Fibroblast of skin of abdomen (primary cell): ENCODE measurements around the gene AURKB. TPM values are rescaled to one million over a fixed set of nuclear protein-coding genes. Genes with fewer than 3 reads are reported as not detected.
A peak's percentile ranks its signal among the peaks of the same experiment; 100 is the strongest.
"Not testable (repeated sequence)": the region's sequence is repeated elsewhere in the genome, so short reads cannot be mapped to it uniquely, and the experiment has no call there.

Source experiments
- DNase-seq: peaks from one replicate; pipeline ENCODE4 v3.0.0-alpha.2; 2013
- polyA plus RNA-seq, 2 experiments: library from polyadenylated mRNA; unstranded; fragments of 120-200 nt; gene quantifications; one replicate each; pipeline ENCODE4 v1.2.1, GENCODE V29; 2013; ENCODE audit not compliant: insufficient read length in 2 of 2

The AURKB gene
- 33.8 TPM for polyA plus RNA-seq (2013, experiment 1 of 2; ENCODE audit: insufficient read length)
- 39.7 TPM for polyA plus RNA-seq (2013, experiment 2 of 2; ENCODE audit: insufficient read length)

DNA sequence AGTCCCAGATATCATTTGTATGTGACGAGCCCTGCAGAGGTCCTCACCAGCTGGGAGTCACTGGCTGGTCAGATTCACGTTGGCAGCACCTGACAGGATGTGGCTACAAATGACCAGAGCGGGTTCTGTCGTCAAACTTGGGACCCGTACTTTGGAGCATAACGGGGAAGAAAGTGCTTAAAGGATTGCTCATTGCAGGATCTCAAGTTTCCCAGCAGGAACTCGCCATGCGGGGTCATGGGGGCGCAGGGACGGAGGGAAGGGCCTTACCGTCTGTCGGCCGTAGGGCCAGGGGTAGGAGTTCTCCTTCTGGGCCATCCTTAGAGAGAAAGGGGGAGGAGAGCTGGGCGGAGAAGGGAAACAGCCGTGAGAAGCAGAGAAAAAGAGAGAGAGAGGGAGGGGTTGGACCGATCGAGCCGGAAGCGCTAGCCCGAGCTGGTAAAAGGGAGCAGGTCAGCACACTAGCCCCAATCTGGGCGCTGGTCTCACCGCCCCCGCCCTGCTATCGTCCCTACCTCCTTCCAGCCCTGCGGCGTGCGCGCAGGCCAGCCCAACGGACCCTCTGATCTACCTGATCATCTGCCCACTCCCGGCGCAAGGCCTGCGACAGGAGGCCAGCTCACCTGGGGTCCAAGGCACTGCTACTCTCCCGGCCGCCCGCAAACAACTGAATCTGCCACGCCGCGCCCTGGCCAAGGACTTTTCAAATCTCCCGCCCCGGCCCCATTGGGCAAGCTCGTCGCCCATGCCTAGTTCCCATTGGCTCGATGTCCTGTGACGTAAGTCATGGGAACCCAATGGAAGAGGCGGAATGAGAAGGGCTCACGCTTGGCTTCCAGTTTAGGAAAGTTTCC, at the start of gene AURKB:
TSS of gene AURKB (minus strand) at position 669 of the 854 bp plus-strand sequence. CDS start at position 318, 351 bp downstream.
- peak; percentile 98 for DNase-seq

DNA sequence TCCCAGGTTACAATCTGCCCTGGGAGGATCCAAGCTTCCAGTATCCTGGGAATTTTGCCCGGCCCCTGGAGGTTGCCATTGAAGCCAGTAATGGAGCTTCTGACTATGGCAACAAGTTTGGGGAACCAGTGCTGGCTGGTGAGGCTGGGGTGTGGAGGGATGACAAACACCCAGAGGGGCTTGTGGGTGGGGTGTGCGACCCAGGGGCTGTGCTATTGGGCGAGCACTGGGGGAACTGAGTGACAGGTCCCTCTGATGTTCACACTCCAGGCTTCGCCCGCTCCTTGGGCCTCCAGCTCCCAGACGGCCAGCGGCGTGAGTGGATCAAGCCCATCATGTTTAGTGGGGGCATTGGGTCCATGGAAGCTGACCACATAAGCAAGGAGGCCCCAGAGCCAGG, 47.4 kb upstream of the AURKB start:
- no peak for DNase-seq

DNA sequence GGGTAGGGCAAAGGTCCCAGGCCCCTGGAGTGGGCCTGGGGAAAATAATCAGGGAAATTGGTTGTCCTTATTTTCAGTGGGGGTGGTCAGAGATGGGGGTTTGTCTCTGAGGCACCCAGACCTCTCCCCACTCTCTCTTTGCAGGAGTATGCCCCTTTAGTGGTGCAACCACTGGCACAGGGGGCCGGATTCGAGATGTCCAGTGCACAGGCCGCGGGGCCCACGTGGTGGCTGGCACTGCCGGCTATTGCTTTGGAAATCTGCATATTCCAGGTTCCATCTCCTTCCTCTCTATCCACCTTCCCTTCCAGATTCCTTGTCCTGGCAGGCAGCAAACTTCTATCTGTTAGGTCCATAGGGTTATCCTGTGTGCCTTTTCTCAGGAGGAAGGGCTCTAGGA, 46.3 kb upstream of the AURKB start:
- no peak for DNase-seq

DNA sequence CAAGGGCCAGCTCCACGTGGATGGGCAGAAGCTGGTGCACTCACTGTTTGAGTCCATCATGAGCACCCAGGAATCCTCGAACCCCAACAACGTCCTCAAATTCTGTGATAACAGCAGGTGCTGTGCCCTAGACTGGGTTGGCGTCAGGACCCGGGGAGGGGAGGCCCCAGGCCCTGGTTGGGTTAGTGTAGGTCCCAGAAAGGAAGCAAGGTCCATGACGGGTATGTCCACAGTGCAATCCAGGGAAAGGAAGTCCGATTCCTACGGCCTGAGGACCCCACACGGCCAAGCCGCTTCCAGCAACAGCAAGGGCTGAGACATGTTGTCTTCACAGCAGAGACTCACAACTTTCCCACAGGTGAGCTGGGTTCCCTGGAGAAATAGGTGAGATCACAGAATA, 45.9 kb upstream of the AURKB start:
- no peak for DNase-seq

DNA sequence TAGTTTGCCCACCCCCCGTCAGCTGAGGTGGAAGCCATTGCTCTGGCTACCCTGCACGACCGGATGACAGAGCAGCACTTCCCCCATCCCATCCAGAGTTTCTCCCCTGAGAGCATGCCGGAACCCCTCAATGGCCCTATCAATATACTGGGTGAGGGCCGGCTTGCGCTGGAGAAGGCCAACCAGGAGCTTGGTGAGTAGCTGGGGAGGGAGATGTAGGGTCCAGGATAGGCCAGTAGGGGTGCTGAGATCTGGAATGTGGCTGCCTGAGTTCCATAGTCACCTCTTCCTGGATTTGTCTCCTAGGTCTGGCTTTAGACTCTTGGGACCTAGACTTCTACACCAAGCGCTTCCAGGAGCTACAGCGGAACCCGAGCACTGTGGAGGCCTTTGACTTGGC, 45.1 kb upstream of the AURKB start:
- no peak for DNase-seq

DNA sequence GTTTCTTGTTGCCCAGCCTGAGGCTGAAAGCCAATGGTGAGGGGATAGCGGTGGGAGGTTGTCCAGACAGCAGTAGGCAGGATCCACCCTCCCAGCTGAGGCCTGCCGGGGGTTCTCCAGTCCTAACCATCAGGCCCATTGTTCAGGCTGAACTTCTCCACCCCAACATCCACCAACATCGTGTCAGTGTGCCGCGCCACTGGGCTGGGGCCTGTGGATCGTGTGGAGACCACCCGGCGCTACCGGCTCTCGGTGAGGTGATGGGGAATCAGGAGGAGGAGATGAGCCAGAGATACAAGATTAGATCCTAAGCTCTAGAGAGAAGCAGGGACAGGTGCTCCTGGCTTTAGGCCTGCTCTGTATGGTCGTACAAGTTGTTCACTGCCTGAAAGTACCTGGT, 44.5 kb upstream of the AURKB start:
- no peak for DNase-seq

DNA sequence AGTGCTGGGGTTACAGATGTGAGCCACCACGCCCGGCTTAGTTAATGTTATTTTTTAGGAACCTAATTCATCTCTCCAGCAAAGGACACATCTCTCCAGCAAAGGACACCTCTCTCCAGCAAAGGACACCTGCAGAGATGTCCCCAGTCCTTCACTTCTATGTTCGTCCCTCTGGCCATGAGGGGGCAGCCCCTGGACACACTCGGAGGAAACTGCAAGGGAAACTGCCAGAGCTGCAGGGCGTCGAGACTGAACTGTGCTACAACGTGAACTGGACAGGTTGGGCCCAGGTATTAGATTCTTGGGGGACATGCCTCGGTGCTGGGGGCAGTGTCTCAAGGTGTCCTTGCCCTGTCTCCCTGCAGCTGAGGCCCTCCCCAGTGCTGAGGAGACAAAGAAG, 43.4 kb upstream of the AURKB start:
- DNase-seq, result no peak

DNA sequence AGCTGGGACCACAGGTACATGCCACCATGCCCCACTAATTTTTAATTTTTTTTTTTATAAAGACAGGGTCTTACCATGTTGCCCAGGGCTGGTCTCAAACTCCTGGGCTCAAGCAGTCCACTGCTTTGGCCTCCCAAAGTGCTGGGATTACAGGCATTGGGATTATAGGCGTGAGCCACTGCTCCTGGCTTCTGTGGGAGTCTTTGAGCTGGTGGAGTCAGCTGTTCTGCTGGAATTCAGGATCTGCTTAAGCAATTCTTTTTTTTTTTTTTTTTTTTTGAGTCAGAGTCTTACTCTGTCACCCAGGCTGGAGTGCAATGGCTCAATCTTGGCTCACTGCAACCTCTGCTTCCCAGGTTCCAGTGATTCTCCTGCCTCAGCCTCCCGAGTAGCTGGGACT, 41.0 kb upstream of the AURKB start:
- DNase-seq, result not testable (repeated sequence)

DNA sequence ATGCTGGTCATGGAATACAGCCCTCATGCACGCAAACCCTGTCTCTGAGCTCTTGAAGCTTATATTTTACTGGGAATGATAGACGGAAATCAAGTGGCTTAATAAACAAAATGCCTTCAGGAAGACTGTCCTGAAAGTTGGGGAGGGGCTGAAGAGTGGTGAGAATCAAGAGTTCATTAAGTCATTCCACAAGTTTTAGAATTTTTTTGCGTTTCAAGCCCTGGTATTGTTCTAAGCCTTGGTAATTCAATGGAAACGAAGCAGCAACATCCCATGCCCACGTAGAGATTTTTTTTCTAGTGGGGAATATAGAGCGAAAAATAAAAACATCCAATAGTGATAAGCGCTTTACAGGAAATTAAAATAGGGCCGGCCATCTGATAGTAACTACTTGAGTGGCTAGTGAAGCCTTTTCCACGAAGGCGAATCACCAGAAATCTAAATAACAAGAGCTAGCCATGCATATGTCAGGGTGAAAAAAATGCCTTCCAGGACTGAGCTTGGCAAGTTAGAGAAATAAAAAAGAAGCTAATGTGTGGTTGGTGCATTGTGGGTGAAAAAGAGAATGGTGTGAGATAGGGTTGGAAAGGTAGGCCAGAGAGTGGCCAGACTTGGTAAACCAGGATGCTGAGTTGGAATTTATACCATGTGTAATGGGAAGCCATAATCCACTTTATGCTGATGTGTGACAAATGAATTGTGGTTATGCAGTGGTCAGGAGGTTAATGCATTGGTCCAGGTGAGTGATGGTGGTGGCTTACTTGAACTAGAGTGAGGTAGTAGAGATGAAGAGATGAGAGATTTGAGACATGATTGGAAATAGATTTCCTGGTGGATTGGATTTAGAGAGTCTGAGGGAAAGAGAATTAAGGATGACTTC, 39.5 kb upstream of the AURKB start:
- no peak for DNase-seq

DNA sequence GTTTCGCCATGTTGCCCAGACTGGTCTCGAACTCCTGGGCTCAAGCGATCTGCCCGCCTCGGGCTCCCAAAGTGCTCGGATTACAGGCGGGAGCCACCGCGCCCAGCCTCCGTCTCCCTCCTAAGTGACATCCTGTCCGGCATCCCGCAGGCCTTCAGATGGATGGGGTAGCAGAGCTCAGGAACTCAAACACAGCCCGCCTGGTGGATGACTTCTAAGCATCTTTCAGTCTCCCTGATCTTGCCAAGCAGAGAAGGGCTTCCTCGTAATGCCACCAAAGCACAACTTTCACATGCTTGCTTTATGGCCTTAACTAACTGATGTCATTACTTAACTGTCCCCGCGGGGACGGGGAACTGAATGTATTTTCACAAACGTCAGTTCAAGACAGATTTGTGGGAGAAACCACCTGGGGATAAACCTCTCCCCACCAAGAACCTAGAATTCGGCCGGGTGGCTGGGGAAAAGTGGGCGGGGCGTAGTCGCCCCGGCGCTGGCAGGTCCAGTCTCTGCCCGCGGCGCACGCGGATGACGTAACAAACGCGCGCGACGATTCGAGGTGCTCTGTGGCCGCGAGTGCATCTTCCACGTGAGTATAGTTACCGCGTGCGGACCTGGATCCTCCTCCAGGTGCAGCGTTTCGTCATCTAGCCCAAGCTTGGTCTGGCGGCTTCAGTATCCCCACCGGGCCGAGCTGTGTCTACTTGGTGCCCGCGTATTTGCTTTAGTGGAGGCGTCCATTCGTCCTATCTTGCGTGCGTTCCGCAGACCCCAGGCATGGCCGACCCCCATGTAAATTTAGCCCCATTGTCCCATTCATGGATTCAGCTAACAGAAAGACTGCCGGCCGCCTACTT, 38.6 kb upstream of the AURKB start, which contains the start of gene PFAS:
TSS of gene PFAS (plus strand) at position 539 of the 857 bp plus-strand sequence. CDS start 4,649 bp downstream, outside the sequence.
- peak; percentile 91 for DNase-seq

DNA sequence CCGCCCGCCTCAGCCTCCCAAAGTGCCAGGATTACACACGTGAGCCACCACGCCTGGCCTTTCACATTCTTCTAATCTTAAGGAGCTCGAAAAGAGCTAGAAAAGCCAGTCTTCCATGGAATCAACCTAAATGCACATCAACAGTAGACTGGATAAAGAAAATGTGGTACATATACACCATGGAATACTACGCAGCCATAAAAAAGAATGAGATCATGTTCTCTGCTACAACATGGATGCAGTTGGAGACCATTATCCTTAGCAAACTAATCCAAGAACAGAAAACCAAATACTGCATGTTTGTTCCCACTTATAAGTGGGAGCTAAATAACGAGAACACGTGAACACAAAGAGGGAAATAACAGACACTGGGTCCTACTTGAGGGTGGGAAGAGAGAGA, 34.4 kb upstream of the AURKB start:
- DNase-seq, result no peak

DNA sequence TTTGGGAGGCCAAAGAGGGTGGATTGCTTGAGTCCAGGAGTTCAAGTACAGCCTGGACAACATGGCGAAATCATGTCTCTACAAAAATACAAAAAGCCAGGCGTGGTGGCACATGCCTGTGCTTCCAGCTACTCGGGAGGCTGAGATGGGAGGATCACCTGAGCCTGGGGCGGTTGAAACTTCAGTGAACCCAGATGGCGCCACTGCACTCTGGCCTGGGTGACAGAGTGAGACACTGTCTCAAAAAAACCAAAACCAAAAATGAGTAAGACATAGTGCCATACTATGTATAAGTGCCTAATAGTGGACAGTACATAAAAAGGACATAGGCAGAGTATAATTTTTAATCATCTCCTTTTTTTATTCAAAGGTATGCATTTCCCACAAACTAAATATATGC, 33.5 kb upstream of the AURKB start:
- no peak for DNase-seq

DNA sequence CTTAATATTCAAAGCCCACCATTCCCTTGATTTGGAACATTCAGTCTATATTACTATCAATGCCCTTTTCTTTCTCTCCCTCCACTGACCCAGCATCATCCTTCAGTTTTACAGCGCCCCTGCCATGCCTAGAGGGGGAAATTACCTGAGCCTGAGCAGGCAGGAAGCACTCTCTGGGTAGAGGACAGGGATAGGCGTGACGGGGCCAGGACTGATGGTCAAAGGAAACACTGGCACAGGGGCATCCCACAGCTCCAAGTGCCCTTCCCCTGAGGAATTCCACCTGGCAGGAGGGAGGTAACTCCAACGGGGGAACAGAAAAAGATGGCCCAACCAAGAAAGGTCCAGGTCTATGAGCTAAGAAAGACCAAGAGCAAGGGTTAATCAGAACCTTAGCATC, 27.5 kb upstream of the AURKB start:
- DNase-seq, result no peak

DNA sequence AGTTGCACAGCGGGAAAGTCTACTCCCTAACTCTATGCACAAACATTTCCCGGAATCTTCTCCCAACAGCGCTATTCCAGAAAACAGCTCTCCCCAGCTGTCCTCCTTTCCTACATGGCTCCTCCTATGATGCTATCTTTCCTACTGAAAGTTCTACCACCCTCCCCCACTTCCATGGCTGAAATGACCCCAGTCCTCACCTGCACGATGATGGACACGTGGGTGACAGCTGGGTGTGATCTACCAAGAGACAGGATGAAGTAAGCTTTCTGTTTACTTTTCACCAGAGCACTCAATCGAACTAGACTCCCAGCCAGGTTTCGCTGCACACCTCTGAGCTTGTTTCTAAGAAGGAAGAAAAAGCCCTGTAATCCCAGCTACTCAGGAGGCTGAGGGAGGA, 26.8 kb upstream of the AURKB start:
- DNase-seq, result no peak

DNA sequence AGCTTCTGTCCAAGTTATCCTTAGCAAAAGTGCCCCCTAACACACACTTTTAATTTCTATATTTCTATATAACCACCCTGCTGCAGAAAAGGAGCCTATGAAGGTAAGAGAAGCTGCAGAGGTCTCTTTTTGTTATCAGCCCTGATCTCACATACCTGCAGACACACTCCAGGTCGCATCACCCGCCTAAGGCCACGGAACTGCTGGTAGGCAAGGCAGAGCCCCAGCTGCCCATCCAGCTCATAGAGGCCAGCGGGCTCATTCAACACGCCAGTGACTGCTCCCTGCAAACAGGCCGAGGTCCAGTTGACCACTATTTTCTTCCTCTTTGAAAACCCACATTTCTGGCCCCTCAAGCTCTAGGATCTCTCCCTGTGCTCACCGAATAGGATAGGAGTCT, 25.3 kb upstream of the AURKB start:
- DNase-seq, result no peak

DNA sequence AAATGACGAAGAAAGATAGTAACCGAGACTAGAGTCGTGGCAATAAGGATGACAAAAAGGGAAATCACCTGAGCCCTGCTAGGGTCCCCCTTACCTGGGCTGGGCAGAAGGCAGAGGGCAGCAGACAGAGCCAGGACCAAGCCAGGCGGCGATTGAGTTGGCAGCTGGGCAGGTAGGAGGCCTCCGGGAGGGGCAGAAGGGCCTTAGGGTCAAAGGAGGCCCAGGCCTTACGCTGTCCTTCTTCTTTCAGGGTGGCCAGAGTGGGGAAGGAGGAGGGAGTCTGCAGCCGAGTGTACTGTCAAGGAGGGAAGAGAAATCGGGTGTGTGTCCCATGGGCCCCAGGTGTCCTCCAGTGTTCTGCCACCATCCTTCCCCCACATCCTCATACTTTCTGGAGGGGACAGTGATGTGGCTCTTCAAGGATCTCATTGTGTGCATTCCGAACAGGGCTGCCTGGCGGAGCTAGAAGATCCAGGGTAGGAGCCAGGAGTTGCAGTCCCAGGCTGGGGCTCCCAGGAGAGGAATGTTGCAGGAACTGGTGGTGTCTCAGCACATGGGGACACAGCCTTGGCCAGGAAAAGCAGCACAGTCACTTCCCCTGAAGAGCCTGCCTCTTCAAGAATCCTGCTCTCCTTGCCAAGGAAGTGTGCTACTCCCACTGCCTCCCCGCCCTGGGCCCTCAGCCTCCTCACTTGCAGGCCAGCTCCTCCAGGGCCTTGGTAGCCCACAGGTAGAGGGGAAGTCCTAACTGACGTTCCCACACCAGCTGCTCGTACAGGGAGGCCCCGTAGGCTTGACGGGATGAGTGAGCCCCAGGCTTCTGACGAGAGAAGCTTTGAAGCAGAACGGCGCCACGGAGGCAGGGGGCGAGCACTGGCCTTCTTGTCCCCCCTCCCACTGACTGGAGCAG, 24.2 kb upstream of the AURKB start:
- DNase-seq, result no peak

DNA sequence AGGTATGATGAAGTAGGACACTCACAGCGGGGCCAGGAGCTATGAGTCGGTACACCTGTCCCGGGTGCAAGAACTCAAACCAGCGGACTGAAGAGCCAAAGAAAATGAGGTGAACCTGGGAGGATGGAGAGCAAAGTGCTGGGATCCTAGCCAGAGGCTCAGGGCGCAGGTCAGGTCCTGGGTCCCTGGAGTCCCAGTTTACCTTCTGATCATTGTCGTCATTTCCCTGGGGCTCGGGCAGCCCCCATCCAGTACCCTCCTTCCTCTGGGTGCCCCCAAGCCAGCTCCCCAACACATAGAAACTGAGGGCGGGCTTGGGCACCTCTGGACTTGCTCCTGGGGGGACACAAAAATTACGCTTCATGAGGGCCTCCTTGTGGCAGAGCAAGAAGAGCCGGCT, 21.3 kb upstream of the AURKB start:
- no peak for DNase-seq

DNA sequence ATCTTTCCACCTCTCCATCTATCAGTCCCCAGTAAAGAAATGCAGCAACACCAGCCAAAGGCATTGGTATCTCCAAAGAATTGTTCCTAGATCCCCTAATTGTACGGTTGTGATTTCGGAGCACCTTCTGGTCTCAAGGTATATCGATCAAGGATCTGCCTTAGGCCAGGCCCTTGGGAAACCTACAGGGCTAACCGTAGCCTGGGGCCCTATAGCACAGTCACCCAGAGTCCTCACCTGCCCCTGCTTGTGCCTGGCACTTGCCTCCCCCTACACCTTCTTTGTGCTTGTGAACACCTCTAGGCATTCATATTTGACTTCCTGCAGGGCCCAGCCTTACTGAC, 16.8 kb upstream of the AURKB start:
- DNase-seq, result no peak

DNA sequence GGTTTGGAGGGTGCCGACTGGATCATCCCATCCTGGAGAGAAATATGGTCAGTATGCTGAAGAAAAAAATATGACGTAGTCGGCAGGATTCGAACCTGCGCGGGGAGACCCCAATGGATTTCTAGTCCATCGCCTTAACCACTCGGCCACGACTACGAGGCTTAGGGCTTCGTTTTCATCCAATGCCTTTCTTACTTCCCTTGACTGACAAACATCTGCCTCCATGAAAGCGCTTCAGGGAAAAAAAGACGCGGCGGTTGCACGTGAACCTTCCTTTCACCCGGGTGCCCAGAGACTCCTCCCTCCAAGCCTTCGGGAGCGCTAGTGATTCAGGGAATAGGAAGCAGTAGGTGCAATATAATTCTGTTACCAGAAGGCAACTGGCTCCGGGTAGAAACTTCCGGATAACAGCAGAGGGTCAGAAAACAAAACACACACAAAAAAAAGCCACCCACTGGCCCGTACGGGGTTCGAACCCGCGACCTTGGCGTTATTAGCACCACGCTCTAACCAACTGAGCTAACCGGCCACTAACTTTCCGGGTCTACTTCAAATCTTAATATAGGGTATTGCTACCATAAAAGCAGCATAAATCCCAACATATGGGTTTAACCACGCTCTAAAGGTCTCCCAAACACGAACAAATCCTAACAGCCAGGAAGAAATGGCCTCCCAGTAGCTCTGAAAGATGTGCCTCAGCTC, 16.3 kb upstream of the AURKB start:
- peak; percentile 92 for DNase-seq

DNA sequence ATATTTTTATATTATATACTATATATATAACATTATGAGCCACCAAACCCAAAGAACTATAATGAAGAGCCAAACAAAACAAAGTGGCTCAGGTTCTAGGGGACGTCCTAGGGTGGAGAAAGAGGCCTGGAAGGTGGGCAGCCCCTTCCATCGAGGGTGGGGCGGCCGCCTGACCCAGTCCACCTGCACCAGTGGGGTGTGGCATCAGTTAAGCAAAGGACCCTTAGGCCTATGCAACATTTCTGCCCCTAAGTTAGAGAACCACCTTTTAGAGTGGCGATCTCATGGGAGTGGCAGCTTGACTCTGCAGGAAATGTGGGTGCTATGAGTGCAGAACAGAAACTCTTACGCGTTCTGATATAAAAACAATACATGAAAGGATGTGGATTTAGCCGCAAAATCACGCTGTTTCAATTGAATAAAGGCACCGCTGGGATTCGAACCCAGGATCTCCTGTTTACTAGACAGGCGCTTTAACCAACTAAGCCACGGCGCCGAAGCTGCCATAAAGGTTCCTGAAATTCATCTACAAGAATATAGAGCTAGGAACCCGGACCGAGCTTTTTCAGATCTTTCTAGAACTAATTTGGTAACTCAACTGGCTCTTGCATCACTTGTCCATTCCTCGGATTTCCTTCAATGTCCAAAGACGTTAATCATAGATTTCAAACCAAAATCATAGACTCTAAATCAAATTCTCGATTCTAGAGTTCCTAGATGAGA, 15.6 kb upstream of the AURKB start:
- peak; percentile 89 for DNase-seq
